H9 (cell line): Measurements from ENCODE around the gene CARD11. TPM values are rescaled to one million over a fixed set of nuclear protein-coding genes. Genes with fewer than 3 reads are reported as not detected.

ENCODE experiments used
- DNase-seq: peaks from one replicate; pipeline ENCODE4 v3.0.0-alpha.2; 2017
- H2AFZ ChIP-seq: one replicate; pipeline ENCODE4 v1.6.1; 2013; ENCODE audit warnings: mild to moderate bottlenecking, low read length, control low read depth, moderate library complexity
- H2AK5ac ChIP-seq: 2 replicates; pipeline ENCODE4 v1.6.1; 2013; ENCODE audit warnings: low read length, control low read depth, mixed read lengths; ENCODE audit not compliant: insufficient read length
- H2BK120ac ChIP-seq: one replicate; pipeline ENCODE4 v1.6.1; 2013; ENCODE audit warnings: low read depth, mild to moderate bottlenecking, low read length, control low read depth, inconsistent platforms; ENCODE audit not compliant: poor library complexity, severe bottlenecking
- H2BK12ac ChIP-seq: 2 replicates; pipeline ENCODE4 v1.6.1; 2013; ENCODE audit warnings: low read length, control low read depth, mixed read lengths, low read depth; ENCODE audit not compliant: insufficient read length
- H2BK15ac ChIP-seq: 2 replicates; pipeline ENCODE4 v1.6.1; 2013; ENCODE audit warnings: low read depth, low read length, control low read depth
- H2BK20ac ChIP-seq: one replicate; pipeline ENCODE4 v1.6.1; 2013; ENCODE audit warnings: low read depth, mild to moderate bottlenecking, low read length, control low read depth, inconsistent platforms; ENCODE audit not compliant: poor library complexity, severe bottlenecking
- H2BK5ac ChIP-seq: 2 replicates; pipeline ENCODE4 v1.6.1; 2013; ENCODE audit warnings: low read length, control low read depth, mixed read lengths; ENCODE audit not compliant: insufficient read length
- H3K14ac ChIP-seq: 2 replicates; pipeline ENCODE4 v1.6.1; 2013; ENCODE audit warnings: low read length, control low read depth; ENCODE audit not compliant: insufficient read depth
- H3K18ac ChIP-seq: 2 replicates; pipeline ENCODE4 v1.6.1; 2013; ENCODE audit warnings: low read depth, mild to moderate bottlenecking, mixed read lengths, low read length, control low read depth; ENCODE audit not compliant: insufficient read length
- H3K23ac ChIP-seq: 2 replicates; pipeline ENCODE4 v1.6.1; 2013; ENCODE audit warnings: low read length, control low read depth, mixed read lengths, low read depth; ENCODE audit not compliant: insufficient read length
- H3K23me2 ChIP-seq: 2 replicates; pipeline ENCODE4 v1.6.1; 2013; ENCODE audit warnings: low read depth, mild to moderate bottlenecking, mixed read lengths, low read length, control low read depth; ENCODE audit not compliant: insufficient read length, poor library complexity, severe bottlenecking
- H3K27ac ChIP-seq: 2 replicates; pipeline ENCODE4 v1.5.1; 2013; ENCODE audit warnings: low read length, control low read depth, mixed read lengths, low read depth; ENCODE audit not compliant: insufficient read length
- H3K27me3 ChIP-seq: 2 replicates; pipeline ENCODE4 v1.6.1; 2013; ENCODE audit warnings: low read length, control low read depth, inconsistent platforms; ENCODE audit not compliant: insufficient read depth
- H3K4ac ChIP-seq: 2 replicates; pipeline ENCODE4 v1.6.1; 2013; ENCODE audit warnings: low read depth, mild to moderate bottlenecking, control low read depth, inconsistent platforms, low read length, moderate library complexity
- H3K4me1 ChIP-seq: 2 replicates; pipeline ENCODE4 v1.6.1; 2013; ENCODE audit warnings: low read length, control low read depth, inconsistent platforms; ENCODE audit not compliant: insufficient read depth
- H3K4me2 ChIP-seq: 2 replicates; pipeline ENCODE4 v1.6.1; 2013; ENCODE audit warnings: low read length, control low read depth, mixed read lengths; ENCODE audit not compliant: insufficient read length, insufficient read depth
- H3K56ac ChIP-seq: 2 replicates; pipeline ENCODE4 v1.6.1; 2013; ENCODE audit warnings: low read depth, mild to moderate bottlenecking, mixed read lengths, low read length, control low read depth; ENCODE audit not compliant: insufficient read length
- H3K79me1 ChIP-seq: 2 replicates; pipeline ENCODE4 v1.6.1; 2013; ENCODE audit warnings: low read depth, mild to moderate bottlenecking, moderate library complexity, low read length, control low read depth, inconsistent platforms; ENCODE audit not compliant: insufficient read depth, poor library complexity, severe bottlenecking
- H3K79me2 ChIP-seq: 2 replicates; pipeline ENCODE4 v1.6.1; 2013; ENCODE audit warnings: low read length, control low read depth, inconsistent platforms; ENCODE audit not compliant: insufficient read depth
- H3K9ac ChIP-seq: 2 replicates; pipeline ENCODE4 v1.6.1; 2013; ENCODE audit warnings: low read length, control low read depth, mixed read lengths; ENCODE audit not compliant: insufficient read length; ENCODE audit errors: extremely low read depth
- H3K9me3 ChIP-seq: one replicate; pipeline ENCODE4 v1.6.1; 2013; ENCODE audit warnings: low read depth, low read length, inconsistent platforms; ENCODE audit not compliant: control insufficient read depth
- H3T11ph ChIP-seq: one replicate; pipeline ENCODE4 v1.6.1; 2013; ENCODE audit warnings: mild to moderate bottlenecking, low read length, control low read depth, inconsistent platforms
- H4K20me1 ChIP-seq: one replicate; pipeline ENCODE4 v1.6.1; 2013; ENCODE audit not compliant: control insufficient read depth, insufficient read length, insufficient read depth
- H4K5ac ChIP-seq: 2 replicates; pipeline ENCODE4 v1.6.1; 2013; ENCODE audit warnings: low read depth, mild to moderate bottlenecking, mixed read lengths, low read length, control low read depth; ENCODE audit not compliant: insufficient read length
- H4K8ac ChIP-seq: replicated peaks from 2 replicates; pipeline ENCODE4 v1.6.1; 2013; ENCODE audit warnings: low read length, control low read depth, mixed read lengths, low read depth; ENCODE audit not compliant: insufficient read length
- H4K91ac ChIP-seq: 2 replicates; pipeline ENCODE4 v1.6.1; 2013; ENCODE audit warnings: low read depth, mild to moderate bottlenecking, moderate library complexity, mixed read lengths, low read length, control low read depth; ENCODE audit not compliant: insufficient read length
- H3K27ac Mint-ChIP-seq, 3 experiments: 2 replicates in 2 of 3; 3 replicates in 1 of 3; pipeline ENCODE4 v1.8.0; 2020 to 2021; ENCODE audit warnings: mixed read lengths in 3 of 3, mild to moderate bottlenecking in 1 of 3, moderate library complexity in 1 of 3
- H3K27me3 Mint-ChIP-seq: 2 replicates; pipeline ENCODE4 v1.8.0; 2021; ENCODE audit warnings: low read depth, mild to moderate bottlenecking, moderate library complexity, mixed read lengths
- H3K36me3 Mint-ChIP-seq, 3 experiments: 2 replicates in 2 of 3; 3 replicates in 1 of 3; pipeline ENCODE4 v1.8.0; 2020 to 2021; ENCODE audit warnings: low read depth in 3 of 3, mixed read lengths in 3 of 3; ENCODE audit not compliant: insufficient read depth in 1 of 3
- H3K4me1 Mint-ChIP-seq, 2 experiments: 2 replicates each; pipeline ENCODE4 v1.8.0; 2020; ENCODE audit warnings: mixed read lengths in 2 of 2
- H3K4me3 Mint-ChIP-seq, 2 experiments: 2 replicates in 1 of 2; 3 replicates in 1 of 2; pipeline ENCODE4 v1.8.0; 2020 to 2021; ENCODE audit warnings: mild to moderate bottlenecking in 2 of 2, mixed read lengths in 2 of 2, moderate library complexity in 1 of 2
- H3K9me3 Mint-ChIP-seq, 2 experiments: 2 replicates in 1 of 2; 3 replicates in 1 of 2; pipeline ENCODE4 v1.8.0; 2020; ENCODE audit warnings: mild to moderate bottlenecking in 2 of 2, mixed read lengths in 2 of 2, moderate library complexity in 1 of 2
- WGBS: extraction: QIAGEN DNeasy Blood & Tissue Kit; methylation state at CpG from one replicate; pipeline ENCODE4 v1.1.7; 2013; ENCODE audit warnings: missing lambda C conversion rate, low lambda C conversion rate, mixed read lengths; ENCODE audit not compliant: insufficient read length; ENCODE audit errors: extremely low coverage; 5-methylcytosine and 5-hydroxymethylcytosine counted together
- total RNA-seq: library from RNA; stranded (reverse); gene quantifications from 2 replicates; pipeline ENCODE4 v1.2.1, GENCODE V29; 2021
- TF ChIP-seq, protein P1 (sequence below): fragments of 200-600 bp; sonication (generic); conservative IDR thresholded peaks from 3 replicates; pipeline ENCODE4 v1.8.0; 2021; ENCODE audit warnings: antibody characterized with exemption, mild to moderate bottlenecking

Gene CARD11
- total RNA-seq, 1 experiment from 2014 or later = 20.0 TPM

DNA sequence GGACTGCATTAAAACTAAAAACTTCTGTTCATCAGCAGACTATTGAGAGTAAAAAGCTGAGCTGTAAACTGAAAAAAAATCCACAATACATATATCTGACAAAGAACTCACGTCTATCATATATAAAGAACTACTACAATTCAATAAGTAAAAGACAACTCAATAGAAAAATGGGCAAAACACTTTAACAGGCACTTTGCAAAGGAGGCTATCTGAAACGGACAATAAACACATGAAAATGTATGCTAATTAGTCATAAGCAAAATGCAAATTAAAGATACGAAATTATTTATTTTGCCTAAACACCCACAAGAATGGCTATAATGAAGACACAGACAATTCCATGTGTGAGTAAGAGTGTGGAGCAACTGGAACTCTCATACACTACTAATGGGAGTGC is 18.1 kb downstream of the CARD11 start:
- Mint-ChIP-seq H3K4me3 (no peak overlapping the region; a peak in 1 of 5 replicates), H3K9me3 (peaks cover 16 to 17% of the 10 kb centered on the region in 2 experiments; a peak in 4 of 5 replicates)
- WGBS = no CpG with 5 or more reads among the region's 3 CpGs

More for the DNA sequence above, 18.1 kb downstream of the CARD11 start:
- no peaks in the 10 kb centered on the region for H3K9me3 ChIP-seq
- no peak overlapping the region for H2BK15ac ChIP-seq
- H3K56ac ChIP-seq = no peak overlapping the region
- Mint-ChIP-seq H3K27ac (no peak overlapping the region), H3K4me1 (peaks cover 19 to 21% of the 10 kb centered on the region in 2 experiments), H3K27me3 (no peaks in the 10 kb centered on the region), H3K36me3 (peaks cover 7 to 16% (median 11%) of the 10 kb centered on the region in 3 experiments; a peak in 5 of 7 replicates)
- H4K20me1 ChIP-seq = no peaks in the 10 kb centered on the region
- no peak overlapping the region for H3K4me2 ChIP-seq
- no peak overlapping the region for H4K5ac ChIP-seq
- DNase-seq = no peak
- no peak overlapping the region for H4K8ac ChIP-seq
- no peak overlapping the region for H3K14ac ChIP-seq
- H2BK20ac ChIP-seq = no peak overlapping the region
- H3K27ac ChIP-seq = no peak overlapping the region
- H2AK5ac ChIP-seq = no peak overlapping the region
- no peak overlapping the region for H3K4ac ChIP-seq
- no peaks in the 10 kb centered on the region; the same call in 1 of the 2 replicates for H3K4me1 ChIP-seq
- H3K18ac ChIP-seq = no peak overlapping the region
- no peak overlapping the region for H2BK120ac ChIP-seq
- H3K79me2 ChIP-seq = no peaks in the 10 kb centered on the region
- no peaks in the 10 kb centered on the region for H3K27me3 ChIP-seq
- H3T11ph ChIP-seq = no peak overlapping the region
- H2BK12ac ChIP-seq = no peak overlapping the region
- H2AFZ ChIP-seq = no peak overlapping the region
- no peak overlapping the region for H3K23ac ChIP-seq
- no peak overlapping the region for H3K9ac ChIP-seq
- no peaks in the 10 kb centered on the region for H3K23me2 ChIP-seq
- no peaks in the 10 kb centered on the region for H3K79me1 ChIP-seq
- TF ChIP-seq, protein P1, sequence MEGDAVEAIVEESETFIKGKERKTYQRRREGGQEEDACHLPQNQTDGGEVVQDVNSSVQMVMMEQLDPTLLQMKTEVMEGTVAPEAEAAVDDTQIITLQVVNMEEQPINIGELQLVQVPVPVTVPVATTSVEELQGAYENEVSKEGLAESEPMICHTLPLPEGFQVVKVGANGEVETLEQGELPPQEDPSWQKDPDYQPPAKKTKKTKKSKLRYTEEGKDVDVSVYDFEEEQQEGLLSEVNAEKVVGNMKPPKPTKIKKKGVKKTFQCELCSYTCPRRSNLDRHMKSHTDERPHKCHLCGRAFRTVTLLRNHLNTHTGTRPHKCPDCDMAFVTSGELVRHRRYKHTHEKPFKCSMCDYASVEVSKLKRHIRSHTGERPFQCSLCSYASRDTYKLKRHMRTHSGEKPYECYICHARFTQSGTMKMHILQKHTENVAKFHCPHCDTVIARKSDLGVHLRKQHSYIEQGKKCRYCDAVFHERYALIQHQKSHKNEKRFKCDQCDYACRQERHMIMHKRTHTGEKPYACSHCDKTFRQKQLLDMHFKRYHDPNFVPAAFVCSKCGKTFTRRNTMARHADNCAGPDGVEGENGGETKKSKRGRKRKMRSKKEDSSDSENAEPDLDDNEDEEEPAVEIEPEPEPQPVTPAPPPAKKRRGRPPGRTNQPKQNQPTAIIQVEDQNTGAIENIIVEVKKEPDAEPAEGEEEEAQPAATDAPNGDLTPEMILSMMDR = no peak
- no peak overlapping the region for H4K91ac ChIP-seq
- no peak overlapping the region for H2BK5ac ChIP-seq
